ENCODE results near the gene HES5.

DNA sequence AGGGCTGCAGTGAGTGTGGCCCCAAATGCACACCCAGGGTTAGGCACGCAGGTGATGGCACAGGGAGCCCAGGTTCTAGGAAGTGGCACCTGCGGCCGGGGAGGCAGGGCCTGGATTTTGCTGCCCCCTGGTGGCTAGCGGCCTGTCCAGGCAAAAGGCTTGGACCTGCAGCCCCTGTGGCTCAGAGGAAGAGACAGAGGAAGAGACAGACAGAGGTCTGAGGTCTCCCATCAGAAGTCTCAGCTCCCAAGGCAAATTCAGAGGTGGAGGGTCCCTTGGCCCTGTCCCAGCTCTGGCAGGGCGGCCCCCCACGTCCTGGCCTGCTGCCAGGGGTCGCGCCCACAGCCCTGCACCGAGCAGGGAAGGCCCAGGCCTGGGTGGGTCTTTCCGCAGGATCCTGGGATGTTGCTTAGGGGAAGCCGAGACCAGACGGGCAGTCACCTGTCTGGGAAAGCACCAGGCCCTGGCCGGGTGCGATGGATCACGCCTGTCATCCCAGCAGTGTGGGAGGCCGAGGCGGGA, 18.1 kb upstream of the HES5 start:
- TF ChIP-seq, protein P1, sequence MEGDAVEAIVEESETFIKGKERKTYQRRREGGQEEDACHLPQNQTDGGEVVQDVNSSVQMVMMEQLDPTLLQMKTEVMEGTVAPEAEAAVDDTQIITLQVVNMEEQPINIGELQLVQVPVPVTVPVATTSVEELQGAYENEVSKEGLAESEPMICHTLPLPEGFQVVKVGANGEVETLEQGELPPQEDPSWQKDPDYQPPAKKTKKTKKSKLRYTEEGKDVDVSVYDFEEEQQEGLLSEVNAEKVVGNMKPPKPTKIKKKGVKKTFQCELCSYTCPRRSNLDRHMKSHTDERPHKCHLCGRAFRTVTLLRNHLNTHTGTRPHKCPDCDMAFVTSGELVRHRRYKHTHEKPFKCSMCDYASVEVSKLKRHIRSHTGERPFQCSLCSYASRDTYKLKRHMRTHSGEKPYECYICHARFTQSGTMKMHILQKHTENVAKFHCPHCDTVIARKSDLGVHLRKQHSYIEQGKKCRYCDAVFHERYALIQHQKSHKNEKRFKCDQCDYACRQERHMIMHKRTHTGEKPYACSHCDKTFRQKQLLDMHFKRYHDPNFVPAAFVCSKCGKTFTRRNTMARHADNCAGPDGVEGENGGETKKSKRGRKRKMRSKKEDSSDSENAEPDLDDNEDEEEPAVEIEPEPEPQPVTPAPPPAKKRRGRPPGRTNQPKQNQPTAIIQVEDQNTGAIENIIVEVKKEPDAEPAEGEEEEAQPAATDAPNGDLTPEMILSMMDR (IDR thresholded peaks at IDR 0.05) = peak; percentile 97 to 99 (median 98)
- TF ChIP-seq POLR2A (IDR thresholded peaks at IDR 0.05) = no peak
- peak; percentile 58 for TF ChIP-seq POLR2AphosphoS5 (IDR thresholded peaks at IDR 0.05)

Measured in prostate gland (tissue), 2 donors.